ENCODE results near the gene M1AP. TPM values are rescaled to one million over a fixed set of nuclear protein-coding genes. Genes with fewer than 3 reads are reported as not detected.
A peak's percentile ranks its signal among the peaks of the same experiment; 100 is the strongest.

M1AP gene
- total RNA-seq, 3 donors from 2014 or later, result not detected

- Mint-ChIP-seq H3K9me3 (no peaks in the 10 kb centered on the region), H3K4me3 (peak within 1 kb of the TSS; percentile 99), H3K36me3 (ENCODE audit: insufficient read depth) (peaks cover 39% of the 10 kb centered on the region), H3K4me1 (ENCODE audit: low read depth) (peaks cover 42% of the 10 kb centered on the region), H3K27me3 (ENCODE audit: low read depth) (no peaks in the 10 kb centered on the region)
- ATAC-seq, result peak; percentile 91 to 93
- DNase-seq, result peak; percentile 78
These were observed 118.5 kb downstream of the M1AP start, which contains the start of the genes AUP1 and HTRA2 for GRCh38 chr2:74529357-74530238. Gene AUP1, minus strand, starts transcription at chr2:74529706. Its CDS starts 77 bp downstream, at chr2:74529629. Gene HTRA2, plus strand, starts transcription at chr2:74529933. Its CDS starts 74 bp downstream, at chr2:74530007.

- Mint-ChIP-seq H3K4me1 (ENCODE audit: low read depth) (peaks cover 42% of the 10 kb centered on the region), H3K36me3 (ENCODE audit: insufficient read depth) (peaks cover 39% of the 10 kb centered on the region), H3K27me3 (ENCODE audit: low read depth) (no peaks in the 10 kb centered on the region), H3K4me3 (peak overlapping the region; percentile 99), H3K9me3 (no peaks in the 10 kb centered on the region)
- DNase-seq, result no peak
- ATAC-seq, result peak; percentile 5
These were observed 119.4 kb downstream of the M1AP start for GRCh38 chr2:74528600-74529356.

- Mint-ChIP-seq H3K27me3 (ENCODE audit: low read depth) (peaks cover 2% of the 10 kb centered on the region), H3K9me3 (no peaks in the 10 kb centered on the region), H3K4me1 (ENCODE audit: low read depth) (peaks cover 42% of the 10 kb centered on the region), H3K36me3 (ENCODE audit: insufficient read depth) (peaks cover 36% of the 10 kb centered on the region), H3K4me3 (peak overlapping the region; percentile 99)
- DNase-seq, result no peak
- ATAC-seq, result no peak
These were observed 120.4 kb downstream of the M1AP start for GRCh38 chr2:74527741-74528140.

GRCh38 chr2:74526649-74527230 lies 121.4 kb downstream of the M1AP start:
- peaks cover 36% of the 10 kb centered on the region for H3K4me1 Mint-ChIP-seq (ENCODE audit: low read depth)
- DNase-seq (no peak), ATAC-seq (no peak)
- no peaks in the 10 kb centered on the region for H3K9me3 Mint-ChIP-seq
- peaks cover 31% of the 10 kb centered on the region for H3K36me3 Mint-ChIP-seq (ENCODE audit: insufficient read depth)
- no peak overlapping the region for H3K4me3 Mint-ChIP-seq
- peaks cover 6% of the 10 kb centered on the region for H3K27me3 Mint-ChIP-seq (ENCODE audit: low read depth)

- H3K27me3 Mint-ChIP-seq (ENCODE audit: low read depth), result peaks cover 9% of the 10 kb centered on the region
- peaks cover 29% of the 10 kb centered on the region for H3K4me1 Mint-ChIP-seq (ENCODE audit: low read depth)
- no peak for DNase-seq
- no peak for ATAC-seq
- H3K9me3 Mint-ChIP-seq, result no peaks in the 10 kb centered on the region
- peaks cover 30% of the 10 kb centered on the region for H3K36me3 Mint-ChIP-seq (ENCODE audit: insufficient read depth)
- peak within 1 kb of the TSS; percentile 40 for H3K4me3 Mint-ChIP-seq
These were observed 122.1 kb downstream of the M1AP start, which contains the start of gene DQX1 for GRCh38 chr2:74525717-74526648. Gene DQX1, minus strand, starts transcription at chr2:74526231. Its CDS starts 502 bp downstream, at chr2:74525729.

- Mint-ChIP-seq H3K4me3 (no peak overlapping the region), H3K9me3 (no peaks in the 10 kb centered on the region), H3K36me3 (ENCODE audit: insufficient read depth) (peaks cover 27% of the 10 kb centered on the region), H3K4me1 (ENCODE audit: low read depth) (peaks cover 24% of the 10 kb centered on the region), H3K27me3 (ENCODE audit: low read depth) (peaks cover 16% of the 10 kb centered on the region)
- DNase-seq (no peak), ATAC-seq (no peak)
These were observed 123.0 kb downstream of the M1AP start for GRCh38 chr2:74524955-74525716.

GRCh38 chr2:74524005-74524404 lies 124.1 kb downstream of the M1AP start:
- Mint-ChIP-seq H3K27me3 (ENCODE audit: low read depth) (peaks cover 27% of the 10 kb centered on the region), H3K9me3 (no peaks in the 10 kb centered on the region), H3K36me3 (ENCODE audit: insufficient read depth) (peaks cover 27% of the 10 kb centered on the region), H3K4me3 (no peak overlapping the region), H3K4me1 (ENCODE audit: low read depth) (peaks cover 21% of the 10 kb centered on the region)
- DNase-seq (no peak), ATAC-seq (no peak)

- no peak for ATAC-seq
- Mint-ChIP-seq H3K4me3 (no peak overlapping the region), H3K27me3 (ENCODE audit: low read depth) (peaks cover 42% of the 10 kb centered on the region), H3K9me3 (no peaks in the 10 kb centered on the region), H3K4me1 (ENCODE audit: low read depth) (peaks cover 8% of the 10 kb centered on the region), H3K36me3 (ENCODE audit: insufficient read depth) (peaks cover 18% of the 10 kb centered on the region)
- no peak for DNase-seq
These were observed 125.6 kb downstream of the M1AP start for GRCh38 chr2:74522516-74522915.

GRCh38 chr2:74516650-74517049 lies 131.5 kb downstream of the M1AP start:
- H3K27me3 Mint-ChIP-seq (ENCODE audit: low read depth), result peaks cover 83% of the 10 kb centered on the region
- H3K9me3 Mint-ChIP-seq, result no peaks in the 10 kb centered on the region
- no peaks in the 10 kb centered on the region for H3K36me3 Mint-ChIP-seq (ENCODE audit: insufficient read depth)
- ATAC-seq, result no peak
- peaks cover 20% of the 10 kb centered on the region for H3K4me1 Mint-ChIP-seq (ENCODE audit: low read depth)
- DNase-seq, result no peak
- H3K4me3 Mint-ChIP-seq, result peak overlapping the region; percentile 56

GRCh38 chr2:74515981-74516633 lies 132.0 kb downstream of the M1AP start:
- H3K4me1 Mint-ChIP-seq (ENCODE audit: low read depth), result peaks cover 20% of the 10 kb centered on the region
- ATAC-seq, result peak; percentile 85
- no peaks in the 10 kb centered on the region for H3K9me3 Mint-ChIP-seq
- H3K4me3 Mint-ChIP-seq, result peak overlapping the region; percentile 56
- DNase-seq, result peak; percentile 71
- no peaks in the 10 kb centered on the region for H3K36me3 Mint-ChIP-seq (ENCODE audit: insufficient read depth)
- H3K27me3 Mint-ChIP-seq (ENCODE audit: low read depth), result peaks cover 86% of the 10 kb centered on the region

- Mint-ChIP-seq H3K4me3 (peak overlapping the region; percentile 63), H3K4me1 (ENCODE audit: low read depth) (peaks cover 20% of the 10 kb centered on the region), H3K36me3 (ENCODE audit: insufficient read depth) (no peaks in the 10 kb centered on the region), H3K27me3 (ENCODE audit: low read depth) (peaks cover 83% of the 10 kb centered on the region), H3K9me3 (no peaks in the 10 kb centered on the region)
- peak; percentile 18 to 28 for ATAC-seq
- DNase-seq, result no peak
These were observed 132.7 kb downstream of the M1AP start for GRCh38 chr2:74515271-74515980.
